Epithelial cell of proximal tubule (primary cell): ENCODE data around the gene RAB26. TPM values are rescaled to one million over a fixed set of nuclear protein-coding genes. Genes with fewer than 3 reads are reported as not detected.

Experiments
- DNase-seq: peaks from one replicate; pipeline ENCODE4 v3.0.0-alpha.2; 2011; ENCODE audit warnings: low read depth
- H3K4me3 ChIP-seq: 2 replicates; pipeline ENCODE4 v1.5.1; 2011; ENCODE audit warnings: low read depth, mild to moderate bottlenecking, low read length
- CTCF ChIP-seq: conservative IDR thresholded peaks from 2 replicates; pipeline ENCODE4 v1.5.1; 2012; ENCODE audit warnings: low read depth, mild to moderate bottlenecking, low read length
- total RNA-seq: library from RNA; depleted of rRNA; stranded (reverse); fragments of >200 nt; gene quantifications from 2 replicates; pipeline ENCODE4 v1.2.3, GENCODE V29; 2015

Gene RAB26
- total RNA-seq, 1 donor from 2014 or later: 11.6 TPM

DNA sequence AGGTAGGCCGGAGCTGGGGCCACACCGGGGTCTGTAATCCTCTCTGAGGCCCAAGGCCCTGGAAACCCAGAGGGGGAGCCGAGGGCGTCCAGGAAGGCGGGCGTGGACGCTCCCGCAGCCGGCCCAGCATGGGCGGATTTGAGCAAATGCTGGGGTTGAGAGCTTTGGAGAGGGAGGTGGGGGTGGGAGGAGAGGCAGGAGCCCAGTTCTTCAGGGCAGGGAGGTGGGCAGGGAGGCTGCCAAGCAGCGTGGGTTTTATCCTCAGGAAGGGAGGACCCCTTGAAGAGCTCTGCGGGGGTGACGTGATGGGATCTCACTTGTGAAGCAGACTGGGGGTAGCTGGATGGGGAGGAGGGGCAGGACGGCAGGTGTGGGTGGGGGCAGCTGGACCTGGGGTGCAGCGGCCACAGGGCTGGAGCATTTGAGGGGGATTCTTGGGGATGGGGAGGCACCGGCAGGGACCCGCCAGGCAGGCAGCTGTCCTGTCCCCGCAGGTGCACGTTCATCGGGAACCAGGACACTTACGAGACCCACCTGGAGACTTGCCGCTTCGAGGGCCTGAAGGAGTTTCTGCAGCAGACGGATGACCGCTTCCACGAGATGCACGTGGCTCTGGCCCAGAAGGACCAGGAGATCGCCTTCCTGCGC lies 24.4 kb downstream of the RAB26 start:
- H3K4me3 ChIP-seq: no peak overlapping the region
- TF ChIP-seq CTCF: no peak
- DNase-seq: no peak

GRCh38 chr16:2173366-2173765 lies 24.9 kb downstream of the RAB26 start:
- DNase-seq: no peak
- TF ChIP-seq CTCF: no peak
- no peak overlapping the region for H3K4me3 ChIP-seq

- DNase-seq: no peak
- H3K4me3 ChIP-seq: no peak overlapping the region
- TF ChIP-seq CTCF: no peak
Observed at GRCh38 chr16:2173916-2174315, 25.5 kb downstream of the RAB26 start.

DNA sequence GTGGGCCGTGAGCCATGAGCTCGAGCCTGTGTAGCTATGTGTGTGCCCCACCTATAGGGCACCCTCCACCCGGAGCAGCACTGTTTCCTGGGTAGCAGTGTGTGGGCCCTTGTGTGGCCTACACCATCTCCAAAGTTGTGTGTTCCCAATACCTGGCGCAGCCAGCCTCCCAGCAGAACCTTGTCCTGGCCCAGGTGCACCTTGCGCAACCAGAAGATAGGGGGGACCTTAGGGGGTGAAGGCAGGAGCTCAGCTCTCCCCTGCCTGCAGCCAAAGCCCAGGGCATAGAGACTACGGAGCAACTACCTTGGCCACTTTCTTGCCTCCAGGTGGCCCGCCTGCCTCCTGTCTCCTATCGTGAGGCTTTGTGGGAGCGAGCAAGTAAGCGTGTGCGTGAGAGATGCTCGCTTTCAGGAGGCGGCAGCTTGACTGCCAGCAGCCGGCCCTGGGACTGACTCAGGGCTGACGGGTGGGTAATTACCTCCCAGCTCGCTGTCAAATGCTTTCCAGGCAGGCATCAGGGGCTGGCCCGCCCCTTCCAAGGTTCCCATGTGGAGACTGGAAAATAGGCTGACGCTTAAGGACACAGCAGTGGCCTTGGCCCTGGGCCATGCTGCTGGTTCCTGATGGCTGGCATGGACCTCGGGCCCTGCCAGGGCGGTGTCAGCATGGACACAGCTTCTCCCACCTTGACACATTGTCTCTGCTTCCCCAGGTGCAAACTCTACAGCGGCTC lies 26.1 kb downstream of the RAB26 start:
- no peak for DNase-seq
- no peak overlapping the region for H3K4me3 ChIP-seq
- TF ChIP-seq CTCF: no peak

GRCh38 chr16:2175454-2175853 lies 27.0 kb downstream of the RAB26 start:
- no peak for TF ChIP-seq CTCF
- no peak for DNase-seq
- no peak overlapping the region for H3K4me3 ChIP-seq

- no peak for TF ChIP-seq CTCF
Observed at GRCh38 chr16:2176047-2176446, 27.6 kb downstream of the RAB26 start.

GRCh38 chr16:2177101-2177500 lies 28.7 kb downstream of the RAB26 start:
- TF ChIP-seq CTCF: no peak
- no peak for DNase-seq
- no peak overlapping the region for H3K4me3 ChIP-seq

More at GRCh38 chr16:2176047-2176446, 27.6 kb downstream of the RAB26 start:
- H3K4me3 ChIP-seq: no peak overlapping the region
- no peak for DNase-seq
